Urothelium cell line (cell line): ENCODE measurements around the gene IP6K3.
A peak's percentile ranks its signal among the peaks of the same experiment; 100 is the strongest.

Experiments
- DNase-seq: peaks from one replicate; pipeline ENCODE4 v3.0.0; 2011; ENCODE audit warnings: low spot score, mixed read lengths
- FAIRE-seq: peaks from 2 replicates; lab custom pipeline; 2011; peaks lifted over from hg19 to GRCh38; lab: Jason Lieb, UNC

Gene IP6K3

DNA sequence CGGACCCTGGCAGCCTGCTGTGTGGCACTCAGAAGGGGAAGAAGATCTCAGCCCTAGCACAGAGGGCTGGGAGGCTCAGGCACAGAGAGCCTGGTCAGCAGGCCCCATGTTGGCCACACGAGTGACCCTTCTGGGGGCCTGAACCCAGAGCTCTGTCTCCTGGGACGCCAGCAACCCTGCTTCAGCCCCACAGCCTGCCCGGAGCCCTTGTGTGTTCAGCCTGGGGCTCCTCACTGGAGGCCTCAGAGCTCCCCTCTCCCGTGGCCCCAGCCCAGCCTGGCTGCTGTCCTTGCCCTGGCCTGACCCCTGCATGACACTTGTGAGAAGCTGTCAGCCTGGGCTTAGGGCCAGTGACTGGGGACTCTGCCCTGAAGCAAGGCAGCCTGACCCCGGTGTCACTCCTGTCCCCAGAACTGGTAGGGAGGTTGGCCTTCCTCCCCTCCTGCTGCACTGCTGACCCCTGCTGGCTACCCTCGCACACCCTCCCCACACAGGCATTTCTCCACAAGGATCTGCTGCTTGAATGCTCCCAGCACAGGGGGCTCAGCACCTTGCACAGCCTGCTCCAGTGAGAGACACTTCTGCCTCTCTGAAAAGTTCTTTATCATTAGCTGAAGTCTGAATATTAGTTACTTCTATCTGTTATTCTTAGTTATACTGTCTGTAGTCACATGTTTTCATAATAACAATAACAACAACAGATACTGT lies 15.4 kb upstream of the IP6K3 start:
- DNase-seq (peak; percentile 43), FAIRE-seq (no peak)

GRCh38 chr6:33761581-33761921 lies 14.8 kb upstream of the IP6K3 start:
- DNase-seq (no peak), FAIRE-seq (no peak)

DNA sequence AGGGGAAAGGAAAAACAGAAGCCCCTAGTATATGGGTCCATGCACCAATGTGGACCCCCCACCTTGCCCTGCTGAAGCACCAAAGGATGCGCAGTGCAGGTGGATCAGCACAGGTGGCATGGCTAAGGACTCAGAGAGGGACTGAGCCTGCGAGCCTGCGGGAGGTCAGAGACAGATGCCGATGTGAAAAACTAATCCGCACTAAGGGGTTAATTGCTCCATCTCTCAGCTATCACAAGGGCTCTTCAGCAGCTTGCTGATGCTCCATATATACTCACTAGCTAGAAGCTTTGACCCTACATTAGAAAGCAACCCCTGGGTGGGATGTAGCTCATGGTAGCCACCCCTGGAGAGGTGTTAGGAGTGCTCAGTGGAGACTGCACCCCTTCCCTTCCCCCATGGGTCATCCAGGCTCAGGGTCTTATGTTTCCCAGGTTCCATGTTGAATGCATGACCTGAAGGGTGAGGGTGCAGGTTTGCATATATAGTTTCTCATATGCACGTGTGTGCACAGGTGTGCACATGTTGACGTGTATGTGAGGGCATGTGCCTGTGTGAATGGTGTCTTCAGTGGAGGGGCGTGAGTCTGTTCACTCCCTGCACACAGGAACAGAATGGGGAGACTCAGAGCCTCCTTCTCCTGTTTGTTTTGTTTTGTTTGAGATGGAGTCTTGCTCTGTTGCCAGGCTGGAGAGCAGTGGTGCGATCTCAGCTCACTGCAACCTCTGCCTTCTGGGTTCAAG lies 13.4 kb upstream of the IP6K3 start:
- no peak for FAIRE-seq
- no peak for DNase-seq

GRCh38 chr6:33758815-33759216 lies 12.1 kb upstream of the IP6K3 start:
- no peak for DNase-seq
- no peak for FAIRE-seq

GRCh38 chr6:33757906-33758305 lies 11.2 kb upstream of the IP6K3 start:
- no peak for FAIRE-seq
- no peak for DNase-seq

GRCh38 chr6:33757113-33757512 lies 10.4 kb upstream of the IP6K3 start:
- no peak for DNase-seq
- FAIRE-seq = no peak

DNA sequence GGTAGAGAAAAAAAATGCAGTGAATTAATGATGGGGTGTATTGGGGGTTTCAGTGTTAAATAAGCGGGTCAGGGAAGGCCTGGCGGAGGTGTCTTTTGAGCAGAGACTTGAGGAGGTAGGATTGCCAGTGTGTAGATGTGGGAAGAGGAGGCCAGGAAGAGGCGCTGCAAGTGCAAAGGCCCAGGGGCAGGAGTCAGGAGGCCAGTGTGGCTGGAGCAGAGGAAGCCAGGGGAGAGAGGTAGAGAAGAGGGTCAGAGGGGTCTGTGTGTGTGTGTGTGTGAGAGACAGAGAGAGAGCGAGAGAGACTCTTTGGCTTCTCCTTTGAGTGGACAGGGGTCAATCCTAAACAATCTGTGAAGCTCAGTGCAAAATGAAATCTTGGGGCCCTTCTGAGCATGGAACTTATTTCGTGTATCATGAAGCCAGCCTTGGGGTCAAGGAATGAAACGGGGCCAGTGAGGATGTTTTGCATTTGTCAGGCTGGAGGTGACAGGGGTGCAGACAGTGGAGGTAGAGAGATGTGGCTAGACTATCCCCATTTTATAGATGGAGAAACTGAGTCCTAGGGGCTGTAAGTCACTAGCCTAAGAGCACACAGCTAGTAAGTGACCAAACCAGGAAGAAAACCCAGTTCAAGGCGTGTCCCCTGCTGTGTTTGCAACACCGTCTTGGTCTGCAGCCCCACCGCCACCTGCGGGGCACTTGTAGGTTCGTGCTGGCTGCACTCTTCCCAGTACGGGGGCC lies 9.7 kb upstream of the IP6K3 start:
- DNase-seq = no peak
- FAIRE-seq = no peak

DNA sequence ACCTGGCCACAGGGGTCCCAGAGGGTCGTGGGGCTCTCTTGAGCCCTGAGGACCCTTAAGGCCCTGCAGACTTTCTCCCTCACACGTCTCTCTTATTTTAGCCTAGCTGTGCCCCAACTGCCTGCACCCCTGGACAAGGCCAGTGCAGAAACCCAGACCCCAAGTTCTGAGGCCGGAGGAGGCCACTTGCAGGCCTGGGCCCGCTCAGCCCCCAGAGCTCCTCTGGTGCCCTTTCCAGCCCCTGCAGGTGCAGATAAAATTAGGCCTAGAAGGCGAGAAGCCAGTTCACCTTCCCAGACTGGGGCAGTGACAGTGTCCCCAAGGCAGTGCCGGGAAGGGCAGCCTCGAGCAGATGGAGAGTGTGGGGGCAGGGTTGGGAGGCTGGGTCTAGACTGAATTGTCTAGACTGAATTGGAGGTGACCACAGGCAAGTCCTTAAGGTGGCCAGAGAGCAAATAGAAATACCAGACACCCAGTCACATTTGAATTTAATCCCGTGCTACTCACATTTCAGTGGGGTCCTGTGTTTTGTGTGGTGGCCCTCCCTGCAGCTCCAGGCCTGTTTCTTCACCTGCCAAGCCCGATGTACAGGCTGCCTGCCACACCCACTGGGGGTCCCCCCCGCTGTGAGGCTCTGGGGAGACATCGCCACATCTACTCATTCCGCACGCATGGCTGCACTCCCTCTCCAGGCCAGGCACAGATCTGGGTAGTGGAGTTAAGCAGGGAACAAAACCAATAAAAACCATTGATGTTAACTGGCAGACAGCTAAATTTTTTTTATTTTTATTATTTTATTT lies 8.6 kb upstream of the IP6K3 start:
- DNase-seq (no peak), FAIRE-seq (no peak)

- FAIRE-seq (no peak), DNase-seq (no peak)
Measured at GRCh38 chr6:33754222-33754621, 7.5 kb upstream of the IP6K3 start.

DNA sequence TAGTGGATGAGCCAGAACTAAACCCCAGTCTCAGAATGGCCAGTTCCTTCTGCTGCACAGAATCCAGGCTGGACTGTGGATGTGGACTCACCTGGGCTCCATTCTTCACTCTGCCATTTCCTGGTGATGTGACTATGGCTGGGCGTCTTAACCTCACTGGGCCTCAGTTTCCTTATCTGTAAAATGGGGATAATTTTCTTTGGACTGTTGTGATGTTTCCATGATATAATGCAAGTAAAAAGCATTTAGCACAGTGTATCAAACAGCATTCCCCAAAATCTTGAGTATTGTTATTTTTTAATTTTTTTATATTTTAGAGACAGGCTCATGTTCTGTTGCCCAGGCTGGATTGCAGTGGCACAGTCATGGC lies 5.9 kb upstream of the IP6K3 start:
- no peak for DNase-seq

DNA sequence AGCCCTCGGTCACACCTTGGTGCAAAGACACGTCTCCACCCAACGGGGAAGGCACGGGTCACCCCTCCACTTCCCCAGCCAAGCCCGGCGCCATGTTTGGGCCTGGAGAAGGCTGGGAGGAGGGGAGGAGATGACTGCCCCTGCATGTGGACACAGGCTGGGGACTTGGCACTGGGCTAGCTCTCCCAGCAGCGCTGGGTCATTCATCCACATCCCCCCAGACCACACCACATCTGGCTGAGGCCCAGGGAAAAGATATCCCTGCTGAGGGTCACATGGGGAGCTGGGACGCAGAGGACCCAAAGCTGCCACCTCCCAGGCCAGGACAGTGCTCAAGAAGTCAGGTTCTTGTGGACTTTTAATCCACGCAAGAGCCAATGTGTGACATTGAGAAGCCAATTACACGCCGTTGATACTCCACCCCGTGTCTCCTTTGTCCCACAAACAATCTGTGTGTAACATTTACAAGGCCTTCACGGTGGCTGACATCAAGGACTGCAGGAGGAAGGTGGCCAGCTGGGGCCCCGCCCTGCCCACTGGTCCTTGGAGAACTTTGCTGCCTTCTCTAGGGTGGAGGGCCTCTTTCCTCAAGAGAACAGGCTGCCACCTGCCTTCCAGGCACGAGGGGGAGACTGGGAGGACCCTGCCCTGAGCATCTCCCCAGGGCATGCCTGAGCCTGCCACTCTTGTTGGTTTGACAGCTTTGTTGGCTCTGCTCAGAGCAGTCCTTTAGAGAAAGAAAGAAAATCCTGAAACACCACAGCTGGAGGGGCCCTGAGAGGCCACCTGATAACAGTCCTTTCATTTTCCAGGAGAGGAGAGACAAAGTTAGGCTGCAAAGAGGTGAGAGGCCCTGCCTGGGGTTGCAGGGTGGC lies 5.3 kb upstream of the IP6K3 start:
- no peak for DNase-seq
- FAIRE-seq = no peak

More for the DNA sequence above, 5.9 kb upstream of the IP6K3 start:
- FAIRE-seq = no peak

GRCh38 chr6:33750244-33750991 lies 3.7 kb upstream of the IP6K3 start:
- FAIRE-seq = peak; percentile 56
- no peak for DNase-seq

DNA sequence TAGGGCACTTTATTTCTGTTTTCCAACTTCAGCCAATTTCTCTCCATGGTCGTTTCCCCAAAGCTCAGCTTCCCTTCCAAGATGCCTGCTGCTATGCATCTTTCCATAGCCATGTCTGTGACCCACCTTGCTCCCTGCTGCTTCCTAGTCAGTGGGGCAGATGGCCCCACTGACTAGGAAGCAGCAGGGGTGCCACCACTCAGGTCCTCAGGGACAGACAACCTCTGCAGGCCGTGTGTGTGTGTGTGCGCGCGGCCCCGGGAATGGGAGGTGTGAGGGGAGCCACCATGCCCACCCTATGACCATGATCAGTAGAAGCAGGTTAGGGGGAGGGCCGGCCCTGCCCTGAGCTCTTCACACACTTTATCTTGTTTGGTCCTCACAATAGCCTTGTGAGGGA lies 2.7 kb upstream of the IP6K3 start:
- FAIRE-seq = no peak
- no peak for DNase-seq

DNA sequence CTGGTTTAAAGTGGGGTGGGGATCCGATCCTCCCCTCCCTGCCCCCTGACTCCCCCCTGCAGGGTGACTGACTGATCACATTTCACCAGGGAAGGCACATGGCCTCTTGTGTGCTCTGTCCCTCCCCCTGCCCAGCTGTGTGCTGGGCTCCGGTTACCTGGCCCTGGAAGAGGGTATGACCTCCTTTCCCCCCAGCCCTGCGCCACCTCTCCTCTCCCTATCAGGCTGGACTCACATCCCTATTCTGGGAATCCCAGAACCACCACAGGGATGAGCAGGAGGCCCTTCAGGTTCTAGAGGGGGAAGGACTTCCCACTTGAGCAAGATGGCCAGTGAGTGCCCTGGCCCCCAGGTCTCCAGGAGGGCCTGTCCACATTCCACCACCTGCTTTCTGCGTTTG lies 2.1 kb upstream of the IP6K3 start:
- FAIRE-seq = no peak
- DNase-seq = no peak

DNA sequence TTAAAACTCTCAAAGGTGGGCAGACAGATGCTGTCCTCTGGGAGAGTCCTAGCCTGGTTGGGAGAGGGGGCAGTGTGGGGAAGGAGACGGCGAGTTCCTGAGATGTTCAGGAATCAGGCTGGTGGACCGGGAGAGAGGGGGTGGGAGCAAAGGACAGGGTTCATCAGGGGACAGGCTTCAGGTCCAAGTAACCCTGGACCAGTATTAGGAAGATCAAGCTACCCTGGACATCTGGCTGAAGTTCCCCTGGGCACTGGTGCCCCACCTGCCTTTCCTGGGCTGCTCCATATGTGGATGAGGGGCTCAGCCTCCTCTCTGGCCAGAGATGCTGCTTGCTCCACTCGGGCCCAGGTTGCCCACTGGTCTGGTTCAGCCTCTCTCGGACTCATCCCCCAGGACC lies 1.1 kb upstream of the IP6K3 start:
- FAIRE-seq (no peak), DNase-seq (no peak)

DNA sequence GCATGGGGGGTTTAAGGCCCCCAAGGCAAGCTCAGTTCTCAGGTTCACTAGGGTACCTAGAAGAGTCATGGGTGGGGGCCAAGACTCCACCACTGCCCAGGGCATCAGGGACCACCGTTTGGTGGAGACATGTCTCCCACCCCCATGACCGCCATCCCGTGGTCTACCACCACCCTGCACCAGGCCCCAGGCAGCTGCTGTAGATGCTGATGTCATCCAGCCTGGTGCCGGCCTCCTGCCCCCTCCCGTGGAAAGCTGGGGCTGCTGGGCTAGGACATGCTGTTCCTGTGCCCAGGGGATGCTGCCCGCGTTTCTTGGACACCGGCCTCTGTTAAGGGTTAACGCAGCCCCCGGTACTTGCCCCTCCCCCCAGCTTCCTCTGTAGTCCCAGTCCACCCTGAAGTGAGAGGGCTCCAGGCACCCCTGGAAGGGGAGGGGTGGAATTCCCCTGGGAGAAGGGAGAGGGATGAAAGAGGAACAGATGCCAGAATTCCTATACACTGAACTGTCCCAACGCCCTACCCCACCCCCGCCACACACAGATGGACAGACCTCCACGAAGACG lies 587 bp downstream of the IP6K3 start:
- FAIRE-seq = peak; percentile 30

DNA sequence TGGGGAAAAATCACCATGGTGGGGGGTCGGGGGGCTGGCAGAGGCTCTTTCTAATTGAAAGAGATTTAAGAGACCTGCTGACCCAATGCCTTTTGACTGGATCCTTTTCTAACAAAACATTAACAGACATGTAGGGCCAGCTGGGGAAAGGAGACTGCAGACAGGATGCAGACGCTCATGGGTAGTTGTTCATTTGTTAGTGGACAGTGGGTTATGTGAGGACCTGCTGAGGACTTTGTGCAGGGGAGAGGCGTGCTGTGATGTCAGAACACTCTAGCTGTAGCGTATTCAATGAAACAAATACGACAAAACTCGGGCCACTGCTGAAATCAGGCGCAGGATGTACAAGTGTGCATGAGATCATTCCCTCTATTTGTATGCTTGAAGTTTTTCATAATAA lies 1.2 kb downstream of the IP6K3 start:
- no peak for DNase-seq
- FAIRE-seq = no peak

More for the DNA sequence above, 587 bp downstream of the IP6K3 start:
- peak; percentile 86 for DNase-seq

DNA sequence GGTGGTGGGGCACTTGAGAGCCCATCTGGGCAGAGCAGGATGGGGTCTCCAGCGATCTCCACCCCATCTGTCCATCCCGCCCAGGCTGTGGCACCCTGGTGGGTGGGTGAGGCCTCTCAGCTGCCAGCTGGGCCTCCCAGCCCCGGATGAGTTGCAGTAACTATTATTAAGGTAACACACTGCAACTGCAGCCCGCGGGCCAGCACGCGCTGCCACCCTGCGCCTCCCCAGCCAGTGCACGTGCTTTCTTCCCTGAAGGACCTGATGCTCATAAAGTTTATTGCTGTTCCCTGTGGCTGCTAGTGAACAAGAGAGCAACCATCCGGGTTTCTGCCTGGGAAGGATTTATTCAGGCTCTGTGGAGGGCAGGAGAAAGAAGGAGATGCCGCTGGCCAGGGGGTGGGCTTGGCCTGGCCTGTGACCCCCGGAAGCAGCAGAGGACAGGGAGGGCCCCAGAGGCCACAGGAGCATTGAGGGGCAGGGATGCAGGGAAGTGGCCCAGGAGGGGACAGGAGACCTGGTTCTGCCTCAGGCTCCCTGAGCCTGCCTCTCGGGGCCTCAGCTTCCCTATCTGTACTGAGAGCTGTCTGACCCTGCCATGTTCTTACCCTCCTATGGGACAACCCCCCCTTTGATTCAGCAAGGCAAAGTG lies 1.7 kb downstream of the IP6K3 start:
- FAIRE-seq (no peak), DNase-seq (no peak)
